ENCODE measurements around the gene PDZD8. TPM values are rescaled to one million over a fixed set of nuclear protein-coding genes. Genes with fewer than 3 reads are reported as not detected.

The PDZD8 gene
- total RNA-seq, 2 experiments from 2014 or later, result 15.5 to 16.2 TPM

- Mint-ChIP-seq H3K9me3 (no peaks in the 10 kb centered on the region), H3K4me3 (no peak overlapping the region), H3K36me3 (ENCODE audit: low read depth) (no peaks in the 10 kb centered on the region), H3K4me1 (ENCODE audit: low read depth) (peaks cover 10% of the 10 kb centered on the region), H3K27me3 (peaks cover 38% of the 10 kb centered on the region), H3K27ac (no peak overlapping the region)
- TF ChIP-seq CTCF (IDR thresholded peaks at IDR 0.05), result no peak
- no peak for ATAC-seq
- ChIA-PET POLR2A (no interaction called here), CTCF (interaction anchor here (1.4 to 4.8 kb wide), 2 partner anchors 30 to 72 kb away, joined by 5 to 22 read pairs; no protein-coding TSS in a partner anchor)
- no peak for DNase-seq
- intact Hi-C loops (cut with micrococcal nuclease), result no loop called here
Observed at GRCh38 chr10:117246997-117247671, 128.1 kb downstream of the PDZD8 start.

- intact Hi-C loops (cut with micrococcal nuclease), result no loop called here
- H3K27ac Mint-ChIP-seq, result no peak overlapping the region
- ATAC-seq (no peak), DNase-seq (no peak)
- H3K4me3 Mint-ChIP-seq, result no peak overlapping the region
- no peak for TF ChIP-seq CTCF (IDR thresholded peaks at IDR 0.05)
- peaks cover 38% of the 10 kb centered on the region for H3K27me3 Mint-ChIP-seq
- CTCF ChIA-PET, result interaction anchor here (2.2 kb wide), 1 partner anchor 26 kb away, joined by 8 read pairs; no protein-coding TSS in a partner anchor
- no peaks in the 10 kb centered on the region for H3K9me3 Mint-ChIP-seq
- peaks cover 6% of the 10 kb centered on the region for H3K4me1 Mint-ChIP-seq (ENCODE audit: low read depth)
- POLR2A ChIA-PET, result no interaction called here
- no peaks in the 10 kb centered on the region for H3K36me3 Mint-ChIP-seq (ENCODE audit: low read depth)
Observed at GRCh38 chr10:117242463-117242832, 132.8 kb downstream of the PDZD8 start.

- ATAC-seq, result peak; percentile 34
- H3K4me3 Mint-ChIP-seq, result peak overlapping the region; percentile 34
Observed at GRCh38 chr10:117241541-117242462, 133.4 kb downstream of the PDZD8 start.

GRCh38 chr10:117240621-117241529 is 134.4 kb downstream of the PDZD8 start, which contains the start of gene SLC18A2:
Gene SLC18A2 (plus strand): TSS chr10:117241114. CDS start chr10:117241694, 580 bp downstream.
- peak within 1 kb of the TSS; percentile 34 for H3K4me3 Mint-ChIP-seq
- ATAC-seq, result peak; percentile 13
- no peak within 1 kb of the TSS for H3K27ac Mint-ChIP-seq
- H3K27me3 Mint-ChIP-seq, result peaks cover 36% of the 10 kb centered on the region
- no peaks in the 10 kb centered on the region for H3K36me3 Mint-ChIP-seq (ENCODE audit: low read depth)
- no peak for DNase-seq
- peaks cover 3% of the 10 kb centered on the region for H3K4me1 Mint-ChIP-seq (ENCODE audit: low read depth)
- POLR2A ChIA-PET, result no interaction called here
- TF ChIP-seq CTCF (IDR thresholded peaks at IDR 0.05), result no peak
- intact Hi-C loops (cut with micrococcal nuclease), result no loop called here
- H3K9me3 Mint-ChIP-seq, result no peaks in the 10 kb centered on the region
- CTCF ChIA-PET, result interaction anchor here (1.1 to 2.2 kb wide), 2 partner anchors 14 to 24 kb away, joined by 3 to 8 read pairs; no protein-coding TSS in a partner anchor

More at GRCh38 chr10:117241541-117242462, 133.4 kb downstream of the PDZD8 start:
- ChIA-PET POLR2A (no interaction called here), CTCF (interaction anchor here (2.2 kb wide), 1 partner anchor 25 kb away, joined by 8 read pairs; no protein-coding TSS in a partner anchor)
- TF ChIP-seq CTCF (IDR thresholded peaks at IDR 0.05), result no peak
- Mint-ChIP-seq H3K4me1 (ENCODE audit: low read depth) (peaks cover 3% of the 10 kb centered on the region), H3K27me3 (peaks cover 35% of the 10 kb centered on the region), H3K27ac (no peak overlapping the region), H3K9me3 (no peaks in the 10 kb centered on the region), H3K36me3 (ENCODE audit: low read depth) (no peaks in the 10 kb centered on the region)
- intact Hi-C loops (cut with micrococcal nuclease), result no loop called here
- no peak for DNase-seq

Data from activated CD8-positive, alpha-beta T cell treated with anti-CD3 and anti-CD28 coated beads for 36 hours (primary cell).